HepG2 (cell line): ENCODE data around the gene TNFRSF18.

Experiments
- EED ChIP-seq: sonication (generic); formaldehyde crosslinking; IDR thresholded peaks from 2 replicates; pipeline ENCODE4 v1.5.0; 2020; ENCODE audit warnings: mild to moderate bottlenecking, missing genetic modification reagents
- ELF1 ChIP-seq: sonication (generic); formaldehyde crosslinking; IDR thresholded peaks from 2 replicates; pipeline ENCODE4 v1.4.0; 2020; ENCODE audit warnings: missing genetic modification reagents
- EP300 ChIP-seq, 3 experiments: sonication (generic) in 1 of 3; formaldehyde crosslinking in 1 of 3; IDR thresholded peaks; 2 replicates each; pipeline versions ENCODE4 v1.5.1 to v1.6.1; 2011 to 2020; ENCODE audit warnings: low read depth in 2 of 3, low read length in 2 of 3, borderline replicate concordance in 1 of 3, improper control_type of control experiment in 1 of 3, mild to moderate bottlenecking in 1 of 3, missing genetic modification reagents in 1 of 3, moderate library complexity in 1 of 3
- EZH2 ChIP-seq: conservative IDR thresholded peaks from 2 replicates; pipeline ENCODE4 v1.6.1; 2012; ENCODE audit warnings: mild to moderate bottlenecking, low read depth, low read length, moderate library complexity
- GLI4 ChIP-seq: sonication (generic); formaldehyde crosslinking; IDR thresholded peaks from 2 replicates; pipeline ENCODE4 v1.5.1; 2020; ENCODE audit warnings: missing genetic modification reagents, mild to moderate bottlenecking, moderate library complexity, borderline replicate concordance
- HDAC2 ChIP-seq: sonication (generic); formaldehyde crosslinking; IDR thresholded peaks from 2 replicates; pipeline ENCODE4 v1.4.0; 2020; ENCODE audit warnings: missing genetic modification reagents
- NFYB ChIP-seq: sonication (generic); formaldehyde crosslinking; IDR thresholded peaks from 2 replicates; pipeline ENCODE4 v1.4.0; 2020; ENCODE audit warnings: missing genetic modification reagents
- PRMT3 ChIP-seq: sonication (generic); formaldehyde crosslinking; IDR thresholded peaks from 2 replicates; pipeline ENCODE4 v1.8.1; 2022; ENCODE audit warnings: low read depth, mild to moderate bottlenecking, moderate library complexity, missing genetic modification reagents, borderline replicate concordance
- TAF1 ChIP-seq: sonication (generic); formaldehyde crosslinking; IDR thresholded peaks from 2 replicates; pipeline ENCODE4 v1.4.0; 2020; ENCODE audit warnings: missing genetic modification reagents
- WIZ ChIP-seq: sonication (generic); formaldehyde crosslinking; IDR thresholded peaks from 2 replicates; pipeline ENCODE4 v1.5.1; 2020; ENCODE audit warnings: mild to moderate bottlenecking, missing genetic modification reagents
- ZNF431 ChIP-seq: sonication (generic); formaldehyde crosslinking; IDR thresholded peaks from 2 replicates; pipeline ENCODE4 v1.9.0; 2022; ENCODE audit warnings: missing genetic modification reagents, low read depth, mild to moderate bottlenecking, borderline replicate concordance
- TF ChIP-seq, protein P1 (sequence below): sonication (generic); formaldehyde crosslinking; IDR thresholded peaks from 2 replicates; pipeline ENCODE4 v1.5.0; 2020; ENCODE audit warnings: mild to moderate bottlenecking, missing genetic modification reagents, moderate library complexity
- TF ChIP-seq, protein P2 (sequence below): sonication (generic); formaldehyde crosslinking; IDR thresholded peaks from 2 replicates; pipeline ENCODE4 v1.5.0; 2020; ENCODE audit warnings: mild to moderate bottlenecking, missing genetic modification reagents

DNA sequence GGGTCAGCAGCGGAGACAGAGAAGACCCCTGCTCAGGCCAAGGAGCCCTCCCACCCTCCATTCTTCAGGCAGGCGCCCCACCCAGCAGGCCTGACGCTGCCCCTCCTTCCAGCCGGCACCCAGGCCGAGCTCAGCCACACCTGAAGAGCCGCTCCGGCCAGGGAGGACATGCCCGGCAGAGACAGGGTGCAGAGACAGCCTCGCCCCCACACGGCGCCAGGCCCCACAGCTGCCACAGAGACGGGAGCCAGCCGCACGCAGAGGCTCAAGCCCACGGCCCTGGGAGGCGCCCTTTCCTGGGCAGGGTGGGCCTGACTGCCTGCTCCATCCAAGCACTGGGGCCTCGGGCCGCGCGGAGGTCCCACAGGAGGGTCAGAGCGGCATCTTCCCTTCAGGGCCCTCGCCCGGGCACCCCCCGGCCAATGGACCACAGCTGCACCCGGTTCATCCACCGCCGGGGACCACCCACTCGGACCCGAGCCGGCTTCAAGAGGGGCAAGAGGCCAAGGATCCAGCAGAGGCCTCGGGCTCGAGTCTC lies 27.5 kb downstream of the TNFRSF18 start:
- TF ChIP-seq, protein P1, sequence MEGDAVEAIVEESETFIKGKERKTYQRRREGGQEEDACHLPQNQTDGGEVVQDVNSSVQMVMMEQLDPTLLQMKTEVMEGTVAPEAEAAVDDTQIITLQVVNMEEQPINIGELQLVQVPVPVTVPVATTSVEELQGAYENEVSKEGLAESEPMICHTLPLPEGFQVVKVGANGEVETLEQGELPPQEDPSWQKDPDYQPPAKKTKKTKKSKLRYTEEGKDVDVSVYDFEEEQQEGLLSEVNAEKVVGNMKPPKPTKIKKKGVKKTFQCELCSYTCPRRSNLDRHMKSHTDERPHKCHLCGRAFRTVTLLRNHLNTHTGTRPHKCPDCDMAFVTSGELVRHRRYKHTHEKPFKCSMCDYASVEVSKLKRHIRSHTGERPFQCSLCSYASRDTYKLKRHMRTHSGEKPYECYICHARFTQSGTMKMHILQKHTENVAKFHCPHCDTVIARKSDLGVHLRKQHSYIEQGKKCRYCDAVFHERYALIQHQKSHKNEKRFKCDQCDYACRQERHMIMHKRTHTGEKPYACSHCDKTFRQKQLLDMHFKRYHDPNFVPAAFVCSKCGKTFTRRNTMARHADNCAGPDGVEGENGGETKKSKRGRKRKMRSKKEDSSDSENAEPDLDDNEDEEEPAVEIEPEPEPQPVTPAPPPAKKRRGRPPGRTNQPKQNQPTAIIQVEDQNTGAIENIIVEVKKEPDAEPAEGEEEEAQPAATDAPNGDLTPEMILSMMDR (CRISPR knock-in tag): no peak
- no peak for TF ChIP-seq ZNF431
- TF ChIP-seq EED (CRISPR knock-in tag): no peak
- TF ChIP-seq, protein P2, sequence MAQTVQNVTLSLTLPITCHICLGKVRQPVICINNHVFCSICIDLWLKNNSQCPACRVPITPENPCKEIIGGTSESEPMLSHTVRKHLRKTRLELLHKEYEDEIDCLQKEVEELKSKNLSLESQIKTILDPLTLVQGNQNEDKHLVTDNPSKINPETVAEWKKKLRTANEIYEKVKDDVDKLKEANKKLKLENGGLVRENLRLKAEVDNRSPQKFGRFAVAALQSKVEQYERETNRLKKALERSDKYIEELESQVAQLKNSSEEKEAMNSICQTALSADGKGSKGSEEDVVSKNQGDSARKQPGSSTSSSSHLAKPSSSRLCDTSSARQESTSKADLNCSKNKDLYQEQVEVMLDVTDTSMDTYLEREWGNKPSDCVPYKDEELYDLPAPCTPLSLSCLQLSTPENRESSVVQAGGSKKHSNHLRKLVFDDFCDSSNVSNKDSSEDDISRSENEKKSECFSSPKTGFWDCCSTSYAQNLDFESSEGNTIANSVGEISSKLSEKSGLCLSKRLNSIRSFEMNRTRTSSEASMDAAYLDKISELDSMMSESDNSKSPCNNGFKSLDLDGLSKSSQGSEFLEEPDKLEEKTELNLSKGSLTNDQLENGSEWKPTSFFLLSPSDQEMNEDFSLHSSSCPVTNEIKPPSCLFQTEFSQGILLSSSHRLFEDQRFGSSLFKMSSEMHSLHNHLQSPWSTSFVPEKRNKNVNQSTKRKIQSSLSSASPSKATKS (CRISPR knock-in tag): no peak
- TF ChIP-seq GLI4 (CRISPR knock-in tag): no peak
- TF ChIP-seq PRMT3 (CRISPR knock-in tag): no peak
- no peak for TF ChIP-seq HDAC2 (CRISPR knock-in tag)
- no peak for TF ChIP-seq WIZ (CRISPR knock-in tag)
- no peak for TF ChIP-seq EZH2
- TF ChIP-seq ELF1 (CRISPR knock-in tag): no peak
- no peak for TF ChIP-seq TAF1 (CRISPR knock-in tag)
- no peak for TF ChIP-seq NFYB (CRISPR knock-in tag)
- TF ChIP-seq EP300 (IDR thresholded peaks at IDR 0.05; ENCODE audit: low read depth in 2 of 2, low read length in 2 of 2): no peak
- TF ChIP-seq EP300 (CRISPR knock-in tag; IDR thresholded peaks at IDR 0.05; ENCODE audit: borderline replicate concordance): no peak
